GM21515 (cell line): ENCODE results near the gene FCAMR.

ENCODE experiments used
- ATAC-seq: cut with Tn5 transposase; IDR thresholded peaks from one replicate; pipeline ENCODE4 v1.9.1; 2021; ENCODE audit not compliant: unreplicated experiment

FCAMR gene

DNA sequence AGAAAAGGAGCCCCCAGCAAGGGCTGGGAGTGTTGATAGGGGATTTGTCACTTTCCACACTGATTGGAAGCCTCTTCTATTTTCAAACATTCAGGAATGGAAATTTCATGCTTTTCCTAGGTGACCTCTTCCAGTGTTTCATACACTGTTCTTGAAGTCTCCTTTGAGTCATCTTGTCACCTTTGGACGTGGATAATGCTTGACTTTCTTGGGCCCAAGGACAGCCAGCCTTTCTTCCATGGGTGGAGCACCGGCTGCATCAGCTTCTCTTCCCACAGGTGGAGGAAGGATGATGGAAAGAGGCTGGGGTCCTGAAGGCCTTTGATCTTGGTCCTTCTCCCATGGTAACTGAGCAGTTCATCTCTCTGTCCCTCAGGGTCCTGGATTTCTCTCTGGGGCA, 12.1 kb downstream of the FCAMR start:
- no peak for ATAC-seq

DNA sequence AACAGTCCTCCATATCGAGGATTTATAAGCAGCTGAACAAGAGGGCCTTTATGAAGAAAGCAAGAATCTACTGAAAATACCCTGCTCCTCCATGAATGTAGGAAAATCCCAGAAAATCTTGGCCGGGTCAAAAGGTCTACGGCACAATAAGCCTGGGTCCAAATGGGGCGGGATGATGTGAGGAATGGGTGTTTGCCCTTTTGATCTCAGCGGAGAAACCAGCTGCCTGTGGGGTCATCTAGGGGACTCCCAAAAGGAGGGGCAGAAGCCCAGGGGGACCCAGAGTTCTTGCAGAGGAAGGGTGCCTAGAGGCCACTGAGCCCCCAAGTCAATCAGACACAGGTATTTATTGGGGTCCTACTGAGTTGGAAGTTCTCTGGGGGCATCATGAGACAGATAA, 12.6 kb downstream of the FCAMR start:
- no peak for ATAC-seq

DNA sequence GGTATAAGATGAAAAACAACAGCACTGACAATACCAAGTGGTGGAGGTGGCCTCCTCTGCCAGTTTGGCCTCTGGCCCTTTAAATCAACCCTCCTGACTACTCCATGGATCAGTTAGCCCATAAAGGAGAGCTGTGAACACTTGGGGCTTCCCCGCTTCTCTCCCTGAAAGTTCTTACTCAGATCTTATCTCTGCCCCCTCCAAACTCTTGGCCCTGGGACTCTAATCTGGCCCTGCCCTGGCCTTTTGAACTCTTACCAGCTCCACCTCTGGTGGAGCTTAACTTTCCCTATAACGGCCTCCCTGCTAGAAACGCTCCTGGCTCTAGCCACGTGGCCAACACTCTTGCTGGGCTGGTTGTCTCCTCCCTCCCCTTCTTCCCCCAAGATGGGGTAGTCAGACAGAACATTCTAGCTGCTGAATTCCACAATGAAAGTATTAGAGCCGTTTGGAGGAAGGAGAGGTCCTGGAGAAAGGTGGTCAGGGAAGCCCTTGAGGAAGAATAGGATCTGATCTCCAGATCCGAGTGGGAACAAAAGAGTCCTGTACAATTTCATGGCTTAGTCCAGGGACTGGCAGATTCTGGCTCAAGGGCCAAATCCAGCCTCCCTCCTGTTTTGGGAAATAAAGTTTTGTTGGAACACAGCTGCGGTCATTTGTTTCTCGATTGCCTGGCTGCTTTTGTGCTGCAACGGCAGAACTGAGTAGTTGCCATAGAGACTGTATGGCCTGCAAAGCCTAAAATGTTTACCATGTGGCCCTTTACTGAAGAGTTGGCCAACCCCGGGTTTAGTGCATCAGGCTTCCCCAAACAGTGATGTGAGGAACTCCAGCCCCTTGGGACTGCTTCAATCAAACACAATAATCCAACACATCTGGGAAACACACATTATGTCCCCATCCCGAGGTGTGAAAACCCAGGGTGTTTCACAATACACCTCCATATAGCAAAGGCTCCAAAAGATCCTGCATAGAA, 14.5 kb downstream of the FCAMR start:
- ATAC-seq, result no peak

DNA sequence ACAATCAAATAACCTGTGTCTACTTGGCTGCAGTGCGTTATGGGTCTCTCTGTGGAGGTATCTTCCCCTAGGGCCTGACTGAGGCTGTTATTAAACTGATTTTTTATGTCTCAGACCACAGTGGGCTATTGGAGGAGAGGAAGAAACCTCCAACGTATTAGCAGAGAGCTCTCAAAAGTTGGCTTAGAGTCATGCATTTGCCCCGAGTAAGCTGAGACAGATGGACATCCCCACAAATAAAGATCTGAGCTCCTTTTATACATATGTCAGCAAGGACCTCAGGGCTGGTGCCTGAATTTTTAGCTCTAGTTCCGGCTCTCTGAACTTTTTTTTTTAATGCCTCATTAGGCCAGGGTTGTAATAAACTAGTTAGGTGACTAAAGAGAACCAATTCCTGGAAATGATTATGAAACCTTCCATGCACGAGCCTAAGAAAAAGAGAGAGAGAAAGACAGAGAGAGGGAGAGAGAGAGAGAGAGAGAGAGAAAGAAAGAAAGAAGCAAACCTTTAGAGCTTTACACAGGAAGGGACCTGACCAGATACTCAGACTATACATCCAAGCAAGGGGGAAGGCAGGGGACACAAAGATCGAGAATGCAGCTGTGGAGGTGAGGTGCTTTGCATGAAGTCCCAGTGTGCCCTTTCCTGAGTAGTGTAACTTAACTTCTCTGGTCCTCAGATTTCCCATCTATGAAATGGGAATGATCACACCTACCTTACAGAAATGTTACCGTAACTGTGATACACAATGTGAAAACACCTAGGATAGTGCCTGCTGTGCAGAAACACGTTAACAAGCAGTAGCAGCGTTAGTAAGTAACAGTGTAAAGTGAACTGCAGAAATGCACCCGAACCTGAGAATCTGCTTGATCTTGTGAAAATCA, 15.6 kb downstream of the FCAMR start:
- ATAC-seq, result no peak

DNA sequence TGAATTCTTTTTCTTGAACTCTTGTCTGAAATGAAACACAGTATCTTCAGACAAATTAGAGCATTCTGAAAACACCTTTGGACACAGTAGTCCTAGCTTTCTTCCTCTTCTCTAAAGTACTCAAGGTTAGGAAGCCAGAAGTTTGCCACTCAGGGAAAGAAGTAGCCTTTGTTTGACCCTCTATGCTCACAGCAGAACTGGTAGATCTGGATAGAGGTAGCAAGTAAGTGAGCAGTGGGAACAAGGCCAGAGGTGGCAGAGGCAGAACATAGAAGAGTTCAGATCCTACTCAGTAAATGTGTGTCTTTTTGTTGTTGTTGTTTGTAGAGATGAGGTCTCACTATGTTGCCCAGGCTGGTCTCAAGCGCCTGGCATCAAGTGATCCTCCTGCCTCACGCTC, 16.6 kb downstream of the FCAMR start:
- ATAC-seq, result no peak

DNA sequence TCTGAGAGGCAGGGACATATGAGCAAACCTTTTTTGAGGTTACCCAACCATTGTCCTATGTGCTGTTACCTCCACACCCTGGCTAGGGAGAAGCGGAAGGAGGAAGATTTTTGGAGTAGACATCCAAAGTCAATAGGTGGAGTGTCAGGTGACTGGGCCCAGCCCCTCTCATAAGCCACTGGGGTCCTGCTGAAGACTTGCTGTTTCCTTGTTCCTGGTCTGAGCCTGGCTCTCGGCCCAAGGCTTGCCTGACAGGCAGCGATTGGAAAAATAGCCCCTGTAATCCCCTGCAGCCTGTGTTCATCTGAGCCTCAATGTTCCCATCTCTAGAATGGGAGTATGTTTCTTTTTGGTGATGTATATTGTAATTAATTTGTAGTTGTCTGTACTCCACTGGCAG, 17.1 kb downstream of the FCAMR start:
- no peak for ATAC-seq

DNA sequence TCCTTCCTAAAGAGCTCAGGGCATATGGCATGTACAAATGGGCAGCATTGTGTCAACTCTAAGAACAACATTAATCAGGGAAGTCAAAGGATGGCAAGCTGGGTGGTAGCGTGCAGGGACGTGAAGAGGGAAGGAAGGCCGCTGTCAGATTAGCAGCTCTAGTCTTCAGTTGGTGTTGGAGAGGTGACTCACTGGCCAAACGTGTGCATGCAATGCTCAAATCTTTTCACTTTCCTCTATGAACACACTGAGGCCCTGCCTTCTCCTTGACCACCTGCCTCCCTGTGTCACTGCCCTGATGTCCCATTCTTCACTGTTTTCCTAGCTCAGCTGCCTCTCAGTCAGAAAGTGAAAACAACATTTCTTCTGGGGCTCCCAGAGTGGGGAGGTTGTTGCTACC, 18.1 kb downstream of the FCAMR start:
- no peak for ATAC-seq

DNA sequence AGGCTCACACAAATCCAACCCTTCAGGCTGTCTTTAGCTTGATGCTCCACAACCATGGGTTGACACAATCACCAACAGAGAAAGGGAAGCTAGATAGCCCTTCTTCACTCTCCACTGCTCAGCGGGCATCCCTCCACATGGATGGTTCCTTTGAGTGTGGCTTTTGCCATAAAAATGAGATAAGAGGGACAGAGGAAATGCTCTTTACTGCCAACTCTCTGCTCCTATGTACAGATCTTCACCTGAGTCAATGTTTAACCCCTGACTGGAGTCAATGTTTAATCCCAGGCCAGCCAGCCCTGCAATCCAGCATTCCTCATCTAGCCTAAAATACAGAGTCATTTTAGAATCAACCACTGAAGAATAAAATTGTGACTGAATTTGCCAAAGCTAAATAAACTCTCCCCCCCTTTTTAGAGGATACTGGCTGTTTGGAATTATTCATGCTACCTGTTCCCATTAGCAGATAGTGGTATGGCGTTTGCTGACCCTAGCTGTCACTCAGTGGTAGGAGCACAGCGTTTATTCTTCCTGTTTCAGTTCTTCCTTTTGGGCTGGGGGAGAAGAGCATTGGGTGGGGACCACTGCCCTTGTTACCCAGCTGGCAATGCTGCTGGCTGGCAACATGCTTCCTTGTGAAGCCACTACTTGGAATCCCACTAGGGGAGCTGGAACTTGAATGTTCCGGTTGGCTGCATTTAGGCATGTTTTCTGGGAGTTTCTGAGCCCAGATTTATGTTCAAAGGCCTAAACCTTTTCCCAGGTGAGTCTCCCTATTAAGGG, 18.8 kb downstream of the FCAMR start:
- ATAC-seq, result no peak

DNA sequence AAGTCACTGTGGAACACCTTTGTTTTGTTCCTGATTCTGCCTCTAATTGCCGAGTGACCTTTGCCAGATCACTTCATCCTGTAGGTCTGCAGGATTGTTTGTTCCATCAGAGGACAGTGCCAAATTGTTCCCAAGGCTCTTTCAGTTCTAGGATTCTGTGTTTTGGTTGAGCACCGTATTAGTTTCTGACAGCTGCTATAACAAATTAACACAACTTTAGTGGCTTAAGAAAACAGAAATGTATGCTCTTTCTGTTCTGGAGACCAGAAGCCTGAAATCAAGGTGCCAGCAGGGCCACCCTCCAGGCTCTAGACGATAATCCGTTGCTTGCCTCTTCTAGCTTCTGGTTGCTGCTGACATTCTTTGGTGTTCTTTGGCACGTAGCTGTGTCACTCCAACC, 20.6 kb downstream of the FCAMR start:
- ATAC-seq, result no peak

DNA sequence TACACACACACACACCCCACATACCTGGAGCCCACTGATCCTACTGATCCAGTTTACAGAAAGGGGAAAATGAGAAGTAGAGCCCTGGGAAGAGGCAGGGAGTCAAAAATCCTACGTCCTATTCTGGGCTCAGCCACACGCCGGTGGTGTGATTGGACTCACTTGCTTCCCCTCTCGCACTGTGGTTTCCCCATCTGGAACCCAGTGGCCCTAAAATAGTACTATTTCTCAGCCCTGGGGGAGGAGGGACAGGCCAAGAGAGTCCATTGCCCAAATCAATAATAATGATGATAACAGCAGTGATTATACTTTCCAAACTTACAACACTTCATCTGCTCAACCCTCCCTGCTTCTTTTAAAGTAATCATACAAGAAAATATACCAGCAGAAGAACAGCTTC, 21.1 kb downstream of the FCAMR start:
- no peak for ATAC-seq

DNA sequence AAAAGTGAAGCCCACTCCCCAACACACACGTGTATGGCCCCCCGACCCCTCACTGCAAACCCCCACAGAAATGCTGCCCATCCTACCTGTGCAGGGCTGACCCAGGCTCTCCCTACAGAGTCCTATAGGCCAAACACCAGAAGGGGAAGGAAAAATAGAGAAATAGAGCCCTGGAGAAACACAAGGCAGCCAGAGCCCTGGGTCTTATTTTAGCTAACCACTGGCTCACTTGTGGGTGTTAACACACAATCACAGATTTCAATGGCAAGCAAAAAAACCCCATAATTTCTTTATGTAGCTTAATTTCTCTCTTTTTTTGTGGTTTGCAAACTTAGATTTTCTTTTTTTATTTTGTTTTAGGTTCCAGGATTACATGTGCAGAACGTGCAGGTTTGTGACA, 23.0 kb downstream of the FCAMR start:
- ATAC-seq, result no peak

DNA sequence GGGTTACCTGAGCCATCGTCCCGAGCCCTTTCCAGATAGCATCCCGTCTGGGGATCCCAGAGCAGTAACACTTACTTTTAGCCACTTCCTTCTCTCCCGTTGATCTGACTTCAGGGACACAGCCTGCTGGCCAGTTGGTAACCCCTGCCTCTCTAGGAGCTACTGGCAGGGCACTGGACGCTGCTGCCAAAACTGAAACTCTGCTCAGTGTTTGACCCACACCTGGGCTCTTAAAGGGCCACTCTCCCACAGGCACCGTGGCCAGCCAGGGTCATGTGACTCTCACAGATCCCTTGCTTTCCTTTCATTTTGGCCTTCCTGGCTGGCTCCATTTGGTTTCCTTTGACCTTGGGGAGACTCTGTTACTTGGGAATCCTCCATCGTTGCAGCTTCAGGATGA, 24.0 kb downstream of the FCAMR start, which contains the start of gene PIGR:
Gene PIGR (minus strand): TSS at position 206 of the 400 bp plus-strand sequence. CDS start 5,935 bp downstream, outside the sequence.
- ATAC-seq, result no peak

DNA sequence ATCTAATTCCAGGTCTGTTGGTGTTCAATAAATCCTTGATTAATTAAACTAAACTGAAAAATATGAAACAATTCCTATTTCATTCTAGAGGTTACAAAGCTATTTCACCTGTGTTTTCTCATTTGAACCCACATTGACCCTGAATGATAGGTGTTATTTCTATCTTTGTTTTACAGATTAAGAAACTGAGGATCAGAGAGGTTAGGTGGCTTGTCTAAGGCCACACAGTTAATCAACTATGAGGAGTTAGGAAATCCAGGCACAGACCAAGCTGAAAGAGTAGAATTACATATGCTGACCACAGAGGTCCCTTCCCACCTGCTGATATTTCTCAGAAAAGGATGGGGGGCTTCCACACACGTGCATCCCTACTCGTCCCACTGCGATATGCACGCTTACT, 24.5 kb downstream of the FCAMR start:
- ATAC-seq, result no peak

DNA sequence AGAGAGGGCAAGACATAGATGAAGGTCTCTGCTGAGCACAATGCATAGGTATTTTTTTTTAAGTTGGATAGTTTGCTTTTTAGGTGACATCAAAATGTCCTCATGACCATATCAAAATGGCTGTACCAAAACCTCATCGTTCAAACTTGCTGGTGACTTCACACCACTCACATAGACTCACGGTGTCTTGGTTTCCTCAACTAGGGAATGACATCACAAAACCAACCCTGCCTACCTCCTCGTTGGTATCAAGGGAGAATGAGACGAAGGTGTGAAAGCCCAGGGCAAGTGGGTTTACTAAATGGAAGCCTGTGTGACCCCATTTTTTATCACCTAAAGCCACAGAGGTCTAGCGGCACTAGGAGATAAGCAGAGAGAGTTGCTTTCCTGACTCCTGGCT, 25.6 kb downstream of the FCAMR start:
- no peak for ATAC-seq

DNA sequence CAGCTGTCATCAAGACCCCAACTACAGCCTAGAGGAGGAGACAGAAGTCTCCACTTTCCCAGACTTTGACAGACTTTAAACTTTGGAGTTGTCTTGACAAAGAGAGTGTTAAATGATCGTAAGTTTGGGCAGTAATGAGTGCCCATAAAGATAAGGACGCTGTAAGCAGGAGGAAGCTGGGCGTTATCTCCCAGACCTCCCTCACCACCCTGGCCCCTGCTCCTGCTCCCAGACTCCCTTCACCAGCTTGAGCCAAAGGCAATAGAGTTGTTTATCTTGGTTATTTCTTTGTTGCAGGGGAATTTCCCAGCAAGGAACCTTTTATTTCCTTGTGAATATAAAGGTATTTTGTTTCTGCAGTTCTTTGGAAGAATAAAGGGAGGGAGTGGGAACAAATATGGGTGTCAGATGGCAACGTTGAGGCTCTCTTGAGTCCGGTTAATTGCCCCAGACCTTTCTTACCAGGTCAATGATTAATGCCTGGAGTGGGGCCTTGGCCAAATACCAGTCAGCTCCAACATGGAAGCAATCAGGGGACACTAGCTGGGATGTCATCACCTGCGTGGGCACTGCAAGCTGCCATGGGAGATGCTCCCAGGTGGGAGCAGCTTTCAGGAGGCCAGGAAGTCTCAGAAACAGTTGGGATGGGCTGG, 28.4 kb downstream of the FCAMR start:
- no peak for ATAC-seq

DNA sequence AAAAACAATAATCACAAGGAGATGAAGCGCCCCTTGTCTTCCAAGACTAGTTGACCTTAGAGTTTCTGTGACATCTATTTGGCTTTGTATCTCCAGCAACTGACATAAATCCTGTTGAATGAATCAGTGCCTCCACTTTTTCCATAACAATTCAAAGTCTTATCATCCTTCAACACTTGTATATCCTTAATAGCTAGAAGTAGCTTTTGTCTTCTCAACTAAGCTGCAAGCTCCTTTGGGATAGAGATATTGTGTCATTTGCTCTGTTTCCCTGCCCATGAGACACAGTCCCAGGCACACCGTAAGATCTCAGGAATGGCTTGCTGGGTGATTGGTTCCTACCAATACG, 29.7 kb downstream of the FCAMR start:
- no peak for ATAC-seq

DNA sequence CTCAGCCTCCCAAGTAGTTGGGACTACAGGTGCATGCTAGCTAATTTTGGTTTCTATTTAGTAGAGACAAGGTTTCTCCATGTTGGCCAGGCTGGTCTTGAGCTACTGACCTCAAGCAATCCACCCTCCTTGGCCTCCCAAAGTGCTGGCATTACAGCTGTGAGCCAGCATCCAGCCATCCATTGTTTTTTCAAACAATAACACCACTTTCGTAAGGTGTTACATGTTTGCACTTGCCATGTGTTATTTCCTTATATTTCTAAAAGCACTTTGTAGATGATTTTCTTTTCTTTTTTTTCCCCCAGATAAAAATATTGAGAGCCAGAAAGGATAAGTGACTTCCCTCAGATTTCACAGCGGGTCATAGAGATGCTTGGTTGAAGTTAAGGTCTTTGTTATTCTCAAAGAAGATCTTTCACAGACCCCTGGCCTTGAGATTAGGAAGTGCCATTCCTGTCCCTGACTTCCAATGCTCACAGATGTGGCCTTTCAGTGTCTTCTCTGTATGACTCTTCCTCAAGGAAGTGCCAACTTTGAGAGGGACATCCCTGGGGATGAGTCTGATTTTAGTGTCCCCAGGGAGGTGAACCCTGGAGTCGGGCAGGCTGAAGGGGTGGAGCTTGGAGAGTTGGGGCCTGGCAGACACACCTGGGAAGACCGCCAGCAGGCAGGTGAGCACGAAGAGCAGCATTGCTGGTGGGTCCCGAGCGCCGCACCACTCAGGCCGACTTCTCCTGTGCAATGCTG, 30.2 kb downstream of the FCAMR start:
- no peak for ATAC-seq

DNA sequence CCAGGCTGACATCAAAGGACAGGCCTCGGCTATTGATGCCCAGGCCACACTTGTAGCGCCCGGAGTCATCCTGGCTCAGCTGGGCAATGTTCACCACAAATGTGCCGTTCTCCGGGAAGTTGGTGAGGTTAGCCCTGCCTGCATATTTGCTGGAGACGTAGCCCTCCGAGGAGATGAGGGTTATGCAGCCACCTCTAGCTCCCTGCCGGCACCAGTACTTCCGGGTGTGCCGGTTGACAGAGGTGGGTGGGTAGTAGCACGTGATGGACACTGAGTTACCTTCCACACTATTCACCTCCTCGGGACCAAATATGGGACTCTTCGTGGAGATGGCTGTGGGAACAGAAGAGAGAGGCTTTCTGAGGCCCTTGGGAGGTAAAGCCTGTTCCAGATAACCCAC, 31.1 kb downstream of the FCAMR start:
- no peak for ATAC-seq

DNA sequence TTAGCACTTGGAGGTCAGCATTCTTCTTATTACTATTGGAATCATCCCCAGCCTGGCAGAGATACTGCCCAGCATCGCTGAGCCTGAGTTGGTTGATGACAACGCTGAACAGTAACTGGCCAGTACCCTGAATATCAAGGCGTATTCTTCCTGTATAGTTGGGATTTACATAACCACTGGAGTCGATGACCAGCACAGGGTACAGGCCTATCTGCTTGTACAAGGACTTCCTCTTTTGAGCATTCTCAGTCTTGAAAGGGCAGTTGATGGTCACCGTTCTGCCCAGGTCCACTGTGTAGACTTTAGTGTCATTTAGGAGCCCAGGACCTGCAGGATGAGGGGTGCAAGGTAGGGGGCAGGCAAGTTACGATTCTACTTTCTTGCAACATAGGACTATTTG, 32.8 kb downstream of the FCAMR start:
- no peak for ATAC-seq

DNA sequence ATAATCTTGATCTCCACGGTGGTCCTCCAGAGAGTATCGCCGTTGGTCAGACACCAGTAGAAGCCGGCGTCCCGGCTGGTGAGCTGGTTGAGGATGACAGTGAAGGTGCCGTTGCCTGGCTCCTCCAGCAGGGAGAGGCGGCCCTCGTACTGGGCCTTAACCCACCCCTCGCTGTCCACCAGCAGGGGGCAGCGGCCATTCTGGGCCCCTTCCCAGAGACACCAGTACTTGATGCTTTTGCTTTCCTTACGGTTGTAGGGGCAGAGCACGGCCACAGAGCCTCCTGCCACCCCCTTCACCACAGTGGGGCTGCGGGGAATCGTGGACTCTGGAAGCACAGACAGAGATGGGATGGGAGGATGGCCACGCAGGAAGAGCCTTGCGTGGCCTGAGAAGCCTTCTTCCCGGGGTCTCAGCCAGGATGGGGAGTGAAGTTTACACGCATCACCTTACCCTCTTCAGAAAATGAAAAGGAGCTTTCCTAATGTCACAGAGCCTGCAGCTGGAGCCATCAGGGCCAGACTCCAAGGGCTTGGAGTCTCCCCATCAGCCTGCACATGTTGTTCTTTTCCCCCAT, 34.7 kb downstream of the FCAMR start:
- no peak for ATAC-seq
